Heart left ventricle (tissue), 13 donors: Measurements from ENCODE around the gene DAAM1.

Experiments
- POLR2A ChIP-seq, 2 donors: fragments of 450-650 bp; IDR thresholded peaks; one replicate each; pipeline ENCODE4 v1.6.1; 2017; ENCODE audit warnings: antibody characterized with exemption in 2 of 2, mild to moderate bottlenecking in 2 of 2, moderate library complexity in 2 of 2
- TF ChIP-seq, protein P1 (sequence below), 12 donors: fragments of 200-600 bp; sonication (generic) in 4 of 12; IDR thresholded peaks; one replicate each; pipeline versions ENCODE4 v1.5.0 to v1.8.0; 2018 to 2022; ENCODE audit warnings: antibody characterized with exemption in 12 of 12, mild to moderate bottlenecking in 5 of 12
- donor health status: ischemic (EF 13 %, LVEDD 7.1; RV severe dilation, severe dysfunction).
- donor health status: DM: no; HTN: yes; CAD: no.
- donor health status: DM: no; HTN: no; CAD: no.
- donor health status: ischemic (EF 25% LVEDD 6.9; RV normal size, moderate dysfunction).
- donor health status: ischemic (EF 25% LVEDD 5.7; RV mildly dilated, moderate dysfunction).
- donor health status: ischemic (EF 35%, LVEDD 5.7; RV mildly dilated, moderate dysfunction).
- donor health status: nonischemic (EF 11% LVEDD 7.7; RV severe dilation, severe dysfunction).
- donor health status: DM: yes; HTN: yes; CAD: no.
- donor health status: PGD.
- donor health status: ischemic (EF 29% LVEDD 5.4; RV normal size, mild dysfunction).
- donor health status: nonischemic (EF 23%, LVEDD 6.1; RV moderate dilation, normal function).

DNA sequence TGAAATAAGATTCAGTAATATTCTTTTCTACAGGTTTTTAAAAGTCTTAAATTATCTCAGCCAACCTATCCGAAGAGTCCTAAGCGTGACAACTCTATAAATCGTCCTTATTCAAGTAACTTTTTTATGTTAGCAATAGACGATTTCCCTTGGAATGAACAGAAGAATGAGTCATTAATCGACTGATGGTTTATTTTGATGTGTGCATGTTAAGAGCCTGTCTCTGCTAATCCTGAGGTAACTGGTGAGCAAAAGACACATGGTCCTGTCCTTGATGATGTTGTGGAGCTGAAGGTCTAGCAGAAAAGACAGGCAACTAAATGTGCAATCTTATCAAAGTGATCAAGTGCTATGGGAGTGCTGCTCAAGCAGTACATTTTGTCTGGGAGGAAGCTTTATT lies 80.4 kb downstream of the DAAM1 start:
- no peak for TF ChIP-seq POLR2A (IDR thresholded peaks at IDR 0.05)
- TF ChIP-seq, protein P1, sequence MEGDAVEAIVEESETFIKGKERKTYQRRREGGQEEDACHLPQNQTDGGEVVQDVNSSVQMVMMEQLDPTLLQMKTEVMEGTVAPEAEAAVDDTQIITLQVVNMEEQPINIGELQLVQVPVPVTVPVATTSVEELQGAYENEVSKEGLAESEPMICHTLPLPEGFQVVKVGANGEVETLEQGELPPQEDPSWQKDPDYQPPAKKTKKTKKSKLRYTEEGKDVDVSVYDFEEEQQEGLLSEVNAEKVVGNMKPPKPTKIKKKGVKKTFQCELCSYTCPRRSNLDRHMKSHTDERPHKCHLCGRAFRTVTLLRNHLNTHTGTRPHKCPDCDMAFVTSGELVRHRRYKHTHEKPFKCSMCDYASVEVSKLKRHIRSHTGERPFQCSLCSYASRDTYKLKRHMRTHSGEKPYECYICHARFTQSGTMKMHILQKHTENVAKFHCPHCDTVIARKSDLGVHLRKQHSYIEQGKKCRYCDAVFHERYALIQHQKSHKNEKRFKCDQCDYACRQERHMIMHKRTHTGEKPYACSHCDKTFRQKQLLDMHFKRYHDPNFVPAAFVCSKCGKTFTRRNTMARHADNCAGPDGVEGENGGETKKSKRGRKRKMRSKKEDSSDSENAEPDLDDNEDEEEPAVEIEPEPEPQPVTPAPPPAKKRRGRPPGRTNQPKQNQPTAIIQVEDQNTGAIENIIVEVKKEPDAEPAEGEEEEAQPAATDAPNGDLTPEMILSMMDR (IDR thresholded peaks at IDR 0.05): no peak
